Measurements from ENCODE around the gene TMEM51.
"Not testable (repeated sequence)": the region's sequence is repeated elsewhere in the genome, so short reads cannot be mapped to it uniquely, and the experiment has no call there.

Gene TMEM51

GRCh38 chr1:15128077-15128476 is 25.5 kb upstream of the TMEM51 start:
- DNase-seq (ENCODE audit: low read depth) = no peak

GRCh38 chr1:15128520-15129313 is 24.8 kb upstream of the TMEM51 start:
- DNase-seq (ENCODE audit: low read depth) = peak; percentile 70

- no peak for DNase-seq (ENCODE audit: low read depth)
Observed at GRCh38 chr1:15129944-15130343, 23.6 kb upstream of the TMEM51 start.

- DNase-seq (ENCODE audit: low read depth) = no peak
Observed at GRCh38 chr1:15130607-15131006, 22.9 kb upstream of the TMEM51 start.

GRCh38 chr1:15132965-15133364 is 20.6 kb upstream of the TMEM51 start:
- DNase-seq (ENCODE audit: low read depth) = no peak

- DNase-seq (ENCODE audit: low read depth) = no peak
Observed at GRCh38 chr1:15134285-15134684, 19.3 kb upstream of the TMEM51 start.

GRCh38 chr1:15135604-15136003 is 17.9 kb upstream of the TMEM51 start:
- DNase-seq (ENCODE audit: low read depth) = not testable (repeated sequence)

GRCh38 chr1:15137809-15138208 is 15.7 kb upstream of the TMEM51 start:
- no peak for DNase-seq (ENCODE audit: low read depth)

GRCh38 chr1:15139654-15140350 is 13.7 kb upstream of the TMEM51 start:
- no peak for DNase-seq (ENCODE audit: low read depth)

GRCh38 chr1:15141935-15142539 is 11.5 kb upstream of the TMEM51 start:
- peak; percentile 26 for DNase-seq (ENCODE audit: low read depth)

- DNase-seq (ENCODE audit: low read depth) = no peak
Observed at GRCh38 chr1:15145327-15145726, 8.2 kb upstream of the TMEM51 start.

- no peak for DNase-seq (ENCODE audit: low read depth)
Observed at GRCh38 chr1:15146142-15146680, 7.3 kb upstream of the TMEM51 start.

- DNase-seq (ENCODE audit: low read depth) = no peak
Observed at GRCh38 chr1:15146971-15147376, 6.6 kb upstream of the TMEM51 start.

- no peak for DNase-seq (ENCODE audit: low read depth)
Observed at GRCh38 chr1:15148004-15148403, 5.5 kb upstream of the TMEM51 start.

GRCh38 chr1:15148475-15148874 is 5.1 kb upstream of the TMEM51 start:
- no peak for DNase-seq (ENCODE audit: low read depth)

- DNase-seq (ENCODE audit: low read depth) = no peak
Observed at GRCh38 chr1:15148941-15149340, 4.6 kb upstream of the TMEM51 start.

GRCh38 chr1:15150376-15150775 is 3.2 kb upstream of the TMEM51 start:
- DNase-seq (ENCODE audit: low read depth) = no peak

- DNase-seq (ENCODE audit: low read depth) = no peak
Observed at GRCh38 chr1:15151377-15151806, 2.2 kb upstream of the TMEM51 start.

- no peak for DNase-seq (ENCODE audit: low read depth)
Observed at GRCh38 chr1:15151871-15152270, 1.7 kb upstream of the TMEM51 start.

GRCh38 chr1:15152318-15153183 is 996 bp upstream of the TMEM51 start:
- peak; percentile 79 for DNase-seq (ENCODE audit: low read depth)

- peak; percentile 41 for DNase-seq (ENCODE audit: low read depth)
Observed at GRCh38 chr1:15153842-15154479, 414 bp downstream of the TMEM51 start.

Data from EH (cell line).